AG04449 (cell line): ENCODE measurements around the gene HRH1.
A peak's percentile ranks its signal among the peaks of the same experiment; 100 is the strongest.
"Not testable (repeated sequence)": the region's sequence is repeated elsewhere in the genome, so short reads cannot be mapped to it uniquely, and the experiment has no call there.

Experiments
- CTCF ChIA-PET: fragments of 350-600 bp; formaldehyde crosslinking; extraction: SDS; loops from one replicate; lab custom pipeline; 2021; ENCODE audit warnings: antibody characterized with exemption; lab: Yijun Ruan, JAX
- POLR2A ChIA-PET: fragments of 400-600, 350-600 bp; formaldehyde crosslinking; extraction: SDS; loops from one replicate; lab custom pipeline; 2020; ENCODE audit warnings: antibody characterized with exemption, inconsistent platforms; lab: Yijun Ruan, JAX
- DNase-seq: peaks from one replicate; pipeline ENCODE4 v3.0.0-alpha.2; 2010; ENCODE audit warnings: low read depth, low spot score
- H3K4me3 ChIP-seq: 2 replicates; pipeline ENCODE4 v1.5.1; 2011; ENCODE audit warnings: low read depth, mild to moderate bottlenecking, control low read depth, low read length
- CTCF ChIP-seq: IDR thresholded peaks from one replicate; pipeline ENCODE4 v1.5.1; 2011; ENCODE audit warnings: mild to moderate bottlenecking, moderate library complexity, low read length, control low read depth, inconsistent platforms; ENCODE audit not compliant: insufficient read depth; ENCODE audit errors: missing control alignments

Gene HRH1

GRCh38 chr3:11157421-11157820 is 3.1 kb downstream of the HRH1 start:
- DNase-seq = no peak
- POLR2A ChIA-PET = no interaction called here
- CTCF ChIA-PET = interaction anchor here (0.8 to 12.8 kb wide), 16 partner anchors 9 to 178 kb away, joined by 3 to 168 read pairs (median 16); no protein-coding TSS in a partner anchor
- no peak for TF ChIP-seq CTCF
- no peak overlapping the region for H3K4me3 ChIP-seq

DNA sequence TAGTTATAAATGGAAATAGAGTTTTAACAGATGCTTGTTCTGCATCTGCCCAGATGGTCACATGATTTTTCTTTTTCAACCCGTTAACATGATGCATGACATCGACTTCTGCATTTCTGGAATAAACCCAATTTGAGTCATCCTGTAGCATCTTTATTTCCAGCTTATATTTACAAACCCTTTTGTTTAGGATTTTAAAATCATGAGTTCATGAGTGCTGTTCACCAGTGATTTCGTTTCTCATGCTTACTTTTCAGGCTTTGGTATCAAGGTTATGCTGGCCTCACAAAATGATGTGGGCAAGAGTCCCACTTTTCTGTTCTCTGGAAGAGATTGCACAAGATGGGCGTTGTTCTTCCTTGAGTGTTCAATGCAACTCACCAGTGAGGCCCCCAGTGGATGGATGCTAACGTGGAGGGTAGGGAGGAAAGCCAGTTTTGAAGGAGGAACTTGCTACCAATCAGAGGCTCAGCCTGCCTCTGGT is 5.2 kb downstream of the HRH1 start:
- peak; percentile 71 for DNase-seq
- no peak overlapping the region for H3K4me3 ChIP-seq
- ChIA-PET POLR2A (no interaction called here), CTCF (interaction anchor here (0.7 to 1.2 kb wide), 3 partner anchors 11 to 99 kb away, joined by 3 read pairs; no protein-coding TSS in a partner anchor)
- TF ChIP-seq CTCF = peak; percentile 14

- ChIA-PET CTCF (interaction anchor here (1.0 to 2.7 kb wide), 4 partner anchors 11 to 127 kb away, joined by 3 to 14 read pairs (median 3); no protein-coding TSS in a partner anchor), POLR2A (no interaction called here)
- H3K4me3 ChIP-seq = no peak overlapping the region
- no peak for DNase-seq
- TF ChIP-seq CTCF = no peak
Measured at GRCh38 chr3:11161666-11162065, 7.4 kb downstream of the HRH1 start.

GRCh38 chr3:11162401-11163345 is 8.4 kb downstream of the HRH1 start:
- H3K4me3 ChIP-seq = no peak overlapping the region
- no peak for DNase-seq
- no peak for TF ChIP-seq CTCF
- ChIA-PET POLR2A (no interaction called here), CTCF (interaction anchor here (1.0 to 2.7 kb wide), 4 partner anchors 10 to 102 kb away, joined by 3 to 14 read pairs (median 3); no protein-coding TSS in a partner anchor)

- no peak for DNase-seq
- POLR2A ChIA-PET = no interaction called here
- CTCF ChIA-PET = interaction anchor here (1.1 to 1.7 kb wide), 2 partner anchors 9 to 105 kb away, joined by 4 to 9 read pairs; no protein-coding TSS in a partner anchor
- H3K4me3 ChIP-seq = no peak overlapping the region
- no peak for TF ChIP-seq CTCF
Measured at GRCh38 chr3:11164607-11165006, 10.3 kb downstream of the HRH1 start.

DNA sequence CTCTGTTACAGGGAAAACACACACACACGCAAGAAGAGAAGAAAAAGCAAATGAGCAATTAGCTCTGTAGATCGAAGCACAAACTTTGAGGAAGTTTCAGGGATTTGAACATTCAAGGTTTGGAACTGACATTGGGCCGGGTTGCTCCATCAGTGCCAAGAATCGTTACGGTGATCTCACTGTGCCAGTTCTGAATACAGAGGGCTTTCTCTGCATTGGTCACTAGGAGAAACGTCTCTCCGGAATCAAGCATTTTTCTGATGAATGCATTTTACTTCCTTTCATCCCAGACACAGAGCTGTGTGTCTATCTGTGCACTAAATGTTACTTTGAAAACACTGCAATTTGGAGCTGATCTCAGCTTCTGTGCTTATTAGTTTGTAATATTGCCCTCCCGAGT is 11.2 kb downstream of the HRH1 start:
- ChIA-PET CTCF (interaction anchor here (1.7 kb wide), 1 partner anchor 10 kb away, joined by 9 read pairs; no protein-coding TSS in a partner anchor), POLR2A (no interaction called here)
- TF ChIP-seq CTCF = no peak
- no peak overlapping the region for H3K4me3 ChIP-seq
- no peak for DNase-seq

DNA sequence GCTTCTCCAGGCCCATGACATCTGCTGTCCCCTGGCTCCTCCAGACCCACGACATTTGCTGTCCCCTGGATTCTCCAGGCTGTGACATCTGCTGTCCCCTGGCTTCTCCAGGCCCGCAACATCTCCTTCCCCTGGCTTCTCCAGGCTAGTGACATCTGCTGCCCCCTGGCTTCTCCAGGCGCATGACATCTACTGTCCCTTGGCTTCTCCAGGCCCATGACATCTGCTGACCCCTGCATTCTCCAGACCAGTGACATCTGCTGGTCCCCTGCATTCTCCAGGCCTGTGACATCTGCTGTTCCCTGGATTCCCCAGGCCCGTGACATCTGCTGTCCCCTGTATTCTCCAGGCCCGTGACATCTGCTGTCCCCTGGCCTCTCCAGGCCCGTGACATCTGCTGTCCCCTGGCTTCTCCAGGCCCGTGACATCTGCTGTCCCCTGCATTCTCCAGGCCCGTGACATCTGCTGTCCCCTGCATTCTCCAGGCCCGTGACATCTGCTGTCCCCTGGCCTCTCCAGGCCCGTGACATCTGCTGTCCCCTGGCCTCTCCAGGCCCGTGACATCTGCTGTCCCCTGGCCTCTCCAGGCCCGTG is 12.6 kb downstream of the HRH1 start:
- DNase-seq, H3K4me3 ChIP-seq, CTCF ChIA-PET, POLR2A ChIA-PET: not testable (repeated sequence)
